ENCODE results near the gene PPFIA1.

The PPFIA1 gene

GRCh38 chr11:70411713-70412452 lies 141.4 kb downstream of the PPFIA1 start:
- H3K18ac ChIP-seq (ENCODE audit: low read depth in 1 of 2, low read length in 2 of 2): no peak overlapping the region
- no peaks in the 10 kb centered on the region for H3K27me3 ChIP-seq (ENCODE audit: control insufficient read depth in 1 of 2, insufficient read depth in 1 of 2, low read length in 2 of 2)
- no peak for DNase-seq
- no peak overlapping the region for H2BK15ac ChIP-seq (ENCODE audit: low read depth, poor library complexity, severe bottlenecking)
- H3K9me3 ChIP-seq (ENCODE audit: control insufficient read depth, low read length): no peaks in the 10 kb centered on the region
- no peak overlapping the region for H3K23ac ChIP-seq (ENCODE audit: low read length in 2 of 2)
- no peak overlapping the region for H3K4me2 ChIP-seq (ENCODE audit: low read length, poor library complexity, severe bottlenecking)
- no peak overlapping the region for H3K14ac ChIP-seq (ENCODE audit: low read length in 2 of 2)
- H4K91ac ChIP-seq (ENCODE audit: low read length): no peak overlapping the region
- H2BK5ac ChIP-seq (ENCODE audit: low read depth, low read length, poor library complexity, severe bottlenecking): no peak overlapping the region
- no peak overlapping the region for H2BK120ac ChIP-seq (ENCODE audit: low read depth, low read length)
- H3K36me3 ChIP-seq (ENCODE audit: control insufficient read depth in 1 of 2, insufficient read depth in 2 of 2, low read depth in 1 of 2, low read length in 2 of 2): peaks cover 89 to 98% of the 10 kb centered on the region in 2 experiments
- no peak overlapping the region for H3K4ac ChIP-seq (ENCODE audit: low read depth in 1 of 2, low read length in 2 of 2)
- H3K4me1 ChIP-seq (ENCODE audit: control insufficient read depth, insufficient read depth, low read depth, low read length): peaks cover 34% of the 10 kb centered on the region
- no peak overlapping the region for H2AK5ac ChIP-seq (ENCODE audit: low read length, severe bottlenecking)
- no peak overlapping the region for H2AFZ ChIP-seq (ENCODE audit: low read depth, low read length)
- H3K4me3 ChIP-seq (ENCODE audit: insufficient read depth in 1 of 2, low read depth in 1 of 2, low read length in 2 of 2): no peak overlapping the region
- H3K27ac ChIP-seq (ENCODE audit: low read length, poor library complexity, severe bottlenecking): no peak overlapping the region
- H4K8ac ChIP-seq (ENCODE audit: low read length): no peak overlapping the region
- H3K79me1 ChIP-seq (replicated peaks; ENCODE audit: low read length, poor library complexity, severe bottlenecking): peaks cover 42% of the 10 kb centered on the region
- H3K9ac ChIP-seq (ENCODE audit: low read length): no peak overlapping the region
- H2BK12ac ChIP-seq (ENCODE audit: low read length in 2 of 2): no peak overlapping the region
- WGBS: 97% methylated on average over 15 of the region's 15 CpGs

DNA sequence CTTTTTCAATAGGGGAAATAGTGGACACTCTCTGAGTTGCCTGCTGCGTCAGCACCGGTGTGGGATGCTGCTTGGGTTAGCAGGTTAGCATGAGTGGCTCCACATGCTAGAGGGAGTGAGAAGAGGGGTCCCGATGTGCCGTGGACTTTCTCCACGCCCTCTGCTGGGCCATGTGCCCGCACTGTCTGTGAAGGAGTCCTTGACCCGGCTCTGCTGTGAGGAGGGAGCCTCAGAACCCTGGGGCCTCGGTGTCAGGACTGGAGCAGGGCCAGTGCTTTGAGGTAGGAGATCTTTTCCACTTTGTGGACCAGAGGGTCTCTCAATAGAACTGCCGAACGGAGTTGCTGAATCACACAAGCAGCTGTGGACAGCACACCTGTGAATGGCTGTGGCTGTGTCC lies 142.7 kb downstream of the PPFIA1 start:
- H3K79me1 ChIP-seq (replicated peaks; ENCODE audit: low read length, poor library complexity, severe bottlenecking): peaks cover 45% of the 10 kb centered on the region
- no peak overlapping the region for H3K27ac ChIP-seq (ENCODE audit: low read length, poor library complexity, severe bottlenecking)
- H3K4ac ChIP-seq (ENCODE audit: low read depth in 1 of 2, low read length in 2 of 2): no peak overlapping the region
- no peak overlapping the region for H4K91ac ChIP-seq (ENCODE audit: low read length)
- no peak overlapping the region for H2BK5ac ChIP-seq (ENCODE audit: low read depth, low read length, poor library complexity, severe bottlenecking)
- no peak overlapping the region for H3K18ac ChIP-seq (ENCODE audit: low read depth in 1 of 2, low read length in 2 of 2)
- no peak overlapping the region for H3K9ac ChIP-seq (ENCODE audit: low read length)
- H3K23ac ChIP-seq (ENCODE audit: low read length in 2 of 2): no peak overlapping the region
- no peak overlapping the region for H2AFZ ChIP-seq (ENCODE audit: low read depth, low read length)
- no peak overlapping the region for H2BK120ac ChIP-seq (ENCODE audit: low read depth, low read length)
- peaks cover 37% of the 10 kb centered on the region for H3K4me1 ChIP-seq (ENCODE audit: control insufficient read depth, insufficient read depth, low read depth, low read length)
- H3K4me2 ChIP-seq (ENCODE audit: low read length, poor library complexity, severe bottlenecking): no peak overlapping the region
- H2AK5ac ChIP-seq (ENCODE audit: low read length, severe bottlenecking): peak overlapping the region; percentile 10
- H4K8ac ChIP-seq (ENCODE audit: low read length): no peak overlapping the region
- no peaks in the 10 kb centered on the region for H3K9me3 ChIP-seq (ENCODE audit: control insufficient read depth, low read length)
- no peaks in the 10 kb centered on the region for H3K27me3 ChIP-seq (ENCODE audit: control insufficient read depth in 1 of 2, insufficient read depth in 1 of 2, low read length in 2 of 2)
- WGBS: 97% methylated on average over 10 of the region's 10 CpGs
- H3K14ac ChIP-seq (ENCODE audit: low read length in 2 of 2): no peak overlapping the region
- no peak overlapping the region for H3K4me3 ChIP-seq (ENCODE audit: insufficient read depth in 1 of 2, low read depth in 1 of 2, low read length in 2 of 2)
- H2BK12ac ChIP-seq (ENCODE audit: low read length in 2 of 2): no peak overlapping the region
- no peak for DNase-seq
- no peak overlapping the region for H2BK15ac ChIP-seq (ENCODE audit: low read depth, poor library complexity, severe bottlenecking)
- H3K36me3 ChIP-seq (ENCODE audit: control insufficient read depth in 1 of 2, insufficient read depth in 2 of 2, low read depth in 1 of 2, low read length in 2 of 2): peaks cover 90 to 98% of the 10 kb centered on the region in 2 experiments

DNA sequence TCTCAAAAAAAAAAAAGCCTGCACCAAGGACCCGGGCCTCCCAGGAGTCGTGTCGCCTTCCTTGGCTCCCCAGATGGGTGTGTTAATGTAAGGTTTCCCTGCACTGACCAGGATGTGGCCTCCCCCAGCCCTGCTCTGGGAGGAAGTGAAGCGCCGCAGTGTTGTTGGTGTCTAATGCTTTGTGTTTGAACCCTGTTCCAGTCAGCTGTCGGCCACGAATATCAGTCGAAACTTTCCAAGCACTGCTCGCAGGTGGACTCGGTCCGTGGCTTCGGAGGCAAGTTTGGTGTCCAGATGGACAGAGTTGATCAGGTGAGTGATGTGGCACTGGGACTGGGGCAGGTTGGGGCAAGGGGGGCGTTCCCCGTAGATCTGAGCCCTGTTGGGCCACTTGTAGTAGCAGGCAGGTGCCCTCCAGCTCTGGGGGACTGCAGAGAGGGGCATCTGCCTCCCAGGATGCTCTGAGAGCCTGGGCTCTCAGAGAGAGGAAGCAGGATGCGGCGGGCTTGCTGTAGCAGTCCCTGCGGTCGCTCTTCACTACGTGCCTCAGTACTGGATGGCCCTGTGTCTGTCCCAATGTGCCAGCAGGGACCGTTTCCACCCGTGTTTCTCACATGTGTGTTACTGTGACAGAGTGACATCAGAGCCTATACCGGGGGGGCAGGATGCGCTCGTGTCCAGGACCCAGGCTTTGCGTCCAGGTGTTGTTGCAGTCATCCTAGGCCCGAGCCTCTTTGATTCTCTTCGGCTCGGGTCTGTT lies 144.0 kb downstream of the PPFIA1 start:
- no peak overlapping the region for H2AFZ ChIP-seq (ENCODE audit: low read depth, low read length)
- no peak for DNase-seq
- H2BK15ac ChIP-seq (ENCODE audit: low read depth, poor library complexity, severe bottlenecking): no peak overlapping the region
- no peak overlapping the region for H3K18ac ChIP-seq (ENCODE audit: low read depth in 1 of 2, low read length in 2 of 2)
- H3K27ac ChIP-seq (ENCODE audit: low read length, poor library complexity, severe bottlenecking): peak overlapping the region; percentile 89
- peak overlapping the region; percentile 84 for H2AK5ac ChIP-seq (ENCODE audit: low read length, severe bottlenecking)
- no peak overlapping the region for H3K4me2 ChIP-seq (ENCODE audit: low read length, poor library complexity, severe bottlenecking)
- no peak overlapping the region for H3K14ac ChIP-seq (ENCODE audit: low read length in 2 of 2)
- WGBS: 94% methylated on average over 28 of the region's 28 CpGs
- H3K79me1 ChIP-seq (replicated peaks; ENCODE audit: low read length, poor library complexity, severe bottlenecking): peaks cover 38% of the 10 kb centered on the region
- H3K36me3 ChIP-seq (ENCODE audit: control insufficient read depth in 1 of 2, insufficient read depth in 2 of 2, low read depth in 1 of 2, low read length in 2 of 2): peaks cover 80 to 94% of the 10 kb centered on the region in 2 experiments
- H4K8ac ChIP-seq (ENCODE audit: low read length): no peak overlapping the region
- no peaks in the 10 kb centered on the region for H3K9me3 ChIP-seq (ENCODE audit: control insufficient read depth, low read length)
- H3K4me1 ChIP-seq (ENCODE audit: control insufficient read depth, insufficient read depth, low read depth, low read length): peaks cover 35% of the 10 kb centered on the region
- H2BK12ac ChIP-seq (ENCODE audit: low read length in 2 of 2): no peak overlapping the region
- H2BK5ac ChIP-seq (ENCODE audit: low read depth, low read length, poor library complexity, severe bottlenecking): peak overlapping the region; percentile 21
- H3K4ac ChIP-seq (ENCODE audit: low read depth in 1 of 2, low read length in 2 of 2): no peak overlapping the region
- no peak overlapping the region for H3K23ac ChIP-seq (ENCODE audit: low read length in 2 of 2)
- no peak overlapping the region for H3K4me3 ChIP-seq (ENCODE audit: insufficient read depth in 1 of 2, low read depth in 1 of 2, low read length in 2 of 2)
- H3K27me3 ChIP-seq (ENCODE audit: control insufficient read depth in 1 of 2, insufficient read depth in 1 of 2, low read length in 2 of 2): no peaks in the 10 kb centered on the region
- H2BK120ac ChIP-seq (ENCODE audit: low read depth, low read length): no peak overlapping the region
- H3K9ac ChIP-seq (ENCODE audit: low read length): peak overlapping the region; percentile 68
- no peak overlapping the region for H4K91ac ChIP-seq (ENCODE audit: low read length)

- H3K23ac ChIP-seq (ENCODE audit: low read length in 2 of 2): no peak overlapping the region
- no peak overlapping the region for H3K14ac ChIP-seq (ENCODE audit: low read length in 2 of 2)
- H3K4me2 ChIP-seq (ENCODE audit: low read length, poor library complexity, severe bottlenecking): no peak overlapping the region
- no peak overlapping the region for H2BK12ac ChIP-seq (ENCODE audit: low read length in 2 of 2)
- no peaks in the 10 kb centered on the region for H3K27me3 ChIP-seq (ENCODE audit: control insufficient read depth in 1 of 2, insufficient read depth in 1 of 2, low read length in 2 of 2)
- H3K79me1 ChIP-seq (replicated peaks; ENCODE audit: low read length, poor library complexity, severe bottlenecking): peaks cover 32% of the 10 kb centered on the region
- H2AK5ac ChIP-seq (ENCODE audit: low read length, severe bottlenecking): no peak overlapping the region
- H2AFZ ChIP-seq (ENCODE audit: low read depth, low read length): no peak overlapping the region
- peak overlapping the region; percentile 96 for H3K27ac ChIP-seq (ENCODE audit: low read length, poor library complexity, severe bottlenecking)
- no peak overlapping the region for H2BK120ac ChIP-seq (ENCODE audit: low read depth, low read length)
- peaks cover 37% of the 10 kb centered on the region for H3K4me1 ChIP-seq (ENCODE audit: control insufficient read depth, insufficient read depth, low read depth, low read length)
- no peak overlapping the region for H2BK5ac ChIP-seq (ENCODE audit: low read depth, low read length, poor library complexity, severe bottlenecking)
- no peak overlapping the region for H2BK15ac ChIP-seq (ENCODE audit: low read depth, poor library complexity, severe bottlenecking)
- H4K8ac ChIP-seq (ENCODE audit: low read length): peak overlapping the region; percentile 67
- peak overlapping the region; percentile 68 for H3K9ac ChIP-seq (ENCODE audit: low read length)
- H4K91ac ChIP-seq (ENCODE audit: low read length): no peak overlapping the region
- peak; percentile 18 for DNase-seq
- H3K4me3 ChIP-seq (ENCODE audit: insufficient read depth in 1 of 2, low read depth in 1 of 2, low read length in 2 of 2): no peak overlapping the region
- no peaks in the 10 kb centered on the region for H3K9me3 ChIP-seq (ENCODE audit: control insufficient read depth, low read length)
- H3K4ac ChIP-seq (ENCODE audit: low read depth in 1 of 2, low read length in 2 of 2): no peak overlapping the region
- H3K36me3 ChIP-seq (ENCODE audit: control insufficient read depth in 1 of 2, insufficient read depth in 2 of 2, low read depth in 1 of 2, low read length in 2 of 2): peaks cover 79 to 94% of the 10 kb centered on the region in 2 experiments
- no peak overlapping the region for H3K18ac ChIP-seq (ENCODE audit: low read depth in 1 of 2, low read length in 2 of 2)
- WGBS: 90% methylated on average over 10 of the region's 10 CpGs
These were observed 144.7 kb downstream of the PPFIA1 start for GRCh38 chr11:70415191-70415590.

All from mesenchymal stem cell (in vitro differentiated cells and primary cell).